GM12891 (cell line): Measurements from ENCODE around the gene AGAP9.
"Not testable (repeated sequence)": the region's sequence is repeated elsewhere in the genome, so short reads cannot be mapped to it uniquely, and the experiment has no call there.

Experiments
- POLR2A ChIP-seq: IDR thresholded peaks from 2 replicates; pipeline ENCODE4 v1.6.1; 2011; ENCODE audit warnings: low read depth, low read length, control low read depth
- POLR2AphosphoS5 ChIP-seq: IDR thresholded peaks from 2 replicates; pipeline ENCODE4 v1.6.1; 2011; ENCODE audit warnings: low read depth, low read length, control low read depth
- SPI1 ChIP-seq: IDR thresholded peaks from 2 replicates; pipeline ENCODE4 v1.6.1; 2011; ENCODE audit warnings: low read depth, low read length, control low read depth
- TAF1 ChIP-seq: IDR thresholded peaks from 2 replicates; pipeline ENCODE4 v1.6.1; 2011; ENCODE audit warnings: low read depth, low read length, control low read depth

- TF ChIP-seq POLR2AphosphoS5, POLR2A, TAF1, SPI1: not testable (repeated sequence)
Observed at GRCh38 chr10:47478114-47478513, 45.3 kb downstream of the AGAP9 start.
